GM23338 (cell line): ENCODE data around the gene CALML3. TPM values are rescaled to one million over a fixed set of nuclear protein-coding genes. Genes with fewer than 3 reads are reported as not detected.

ENCODE experiments used
- ATAC-seq: fragments of 200-7000 bp; cut with Tn5 transposase; 3 replicates; pipeline ENCODE4 v1.9.1; 2020
- DNase-seq: peaks from one replicate; pipeline ENCODE4 v3.0.0-alpha.2; 2015; ENCODE audit warnings: low spot score
- H2AFZ ChIP-seq: fragments of 200-600 bp; sonication (generic); 2 replicates; pipeline ENCODE4 v1.8.0; 2016; ENCODE audit warnings: antibody characterized with exemption, mild to moderate bottlenecking, moderate library complexity
- H3F3A ChIP-seq: fragments of 200-600 bp; sonication (generic); replicated peaks from 2 replicates; pipeline ENCODE4 v1.8.0; 2017; ENCODE audit warnings: antibody characterized with exemption, mixed run types, low read depth
- H3K27ac ChIP-seq: fragments of 200-600 bp; sonication (generic); 2 replicates; pipeline ENCODE4 v1.6.1; 2016; ENCODE audit warnings: low read depth
- H3K27me3 ChIP-seq: fragments of 200-600 bp; sonication (generic); 2 replicates; pipeline ENCODE4 v1.8.0; 2016; ENCODE audit warnings: mild to moderate bottlenecking, mixed run types, moderate library complexity; ENCODE audit not compliant: insufficient read depth
- H3K36me3 ChIP-seq: fragments of 200-600 bp; sonication (generic); 2 replicates; pipeline ENCODE4 v1.8.0; 2016; ENCODE audit warnings: mild to moderate bottlenecking; ENCODE audit not compliant: insufficient read depth
- H3K4me1 ChIP-seq: fragments of 200-600 bp; sonication (generic); 2 replicates; pipeline ENCODE4 v1.8.0; 2016; ENCODE audit warnings: mild to moderate bottlenecking, moderate library complexity; ENCODE audit not compliant: insufficient read depth
- H3K4me2 ChIP-seq: fragments of 200-600 bp; sonication (generic); 2 replicates; pipeline ENCODE4 v1.7.1; 2017; ENCODE audit warnings: mixed run types
- H3K4me3 ChIP-seq: fragments of 200-600 bp; sonication (generic); 2 replicates; pipeline ENCODE4 v1.6.1; 2016; ENCODE audit warnings: mixed run types
- H3K79me2 ChIP-seq: fragments of 200-600 bp; sonication (generic); replicated peaks from 2 replicates; pipeline ENCODE4 v1.8.0; 2017; ENCODE audit warnings: mild to moderate bottlenecking; ENCODE audit not compliant: insufficient read depth
- H3K9me2 ChIP-seq: fragments of 200-600 bp; sonication (generic); 2 replicates; pipeline ENCODE4 v1.8.0; 2017; ENCODE audit not compliant: insufficient read depth
- H4K20me1 ChIP-seq: fragments of 200-600 bp; sonication (generic); replicated peaks from 2 replicates; pipeline ENCODE4 v1.8.0; 2017; ENCODE audit warnings: mild to moderate bottlenecking; ENCODE audit not compliant: insufficient read depth
- H3K27ac Mint-ChIP-seq: 2 replicates; pipeline ENCODE4 v1.8.0; 2020; ENCODE audit warnings: inconsistent platforms, mild to moderate bottlenecking, moderate library complexity, mixed read lengths
- H3K27me3 Mint-ChIP-seq: 3 replicates; pipeline ENCODE4 v1.8.0; 2022; ENCODE audit warnings: low read depth, mild to moderate bottlenecking, moderate library complexity, mixed read lengths, inconsistent platforms; ENCODE audit not compliant: insufficient read depth, poor library complexity
- H3K36me3 Mint-ChIP-seq: 3 replicates; pipeline ENCODE4 v1.8.0; 2021; ENCODE audit warnings: low read depth, mild to moderate bottlenecking, inconsistent platforms, moderate library complexity, mixed read lengths
- H3K4me1 Mint-ChIP-seq: 3 replicates; pipeline ENCODE4 v1.8.0; 2020; ENCODE audit warnings: mild to moderate bottlenecking, inconsistent platforms, mixed read lengths
- H3K4me3 Mint-ChIP-seq: 3 replicates; pipeline ENCODE4 v1.8.0; 2021; ENCODE audit warnings: moderate library complexity, mild to moderate bottlenecking, inconsistent platforms, mixed read lengths
- H3K9me3 Mint-ChIP-seq: 3 replicates; pipeline ENCODE4 v1.8.0; 2020; ENCODE audit warnings: moderate library complexity, mild to moderate bottlenecking, inconsistent platforms, mixed read lengths
- CREB1 ChIP-seq: fragments of 250-450 bp; sonication (Bioruptor Pico); IDR thresholded peaks from 2 replicates; pipeline ENCODE4 v1.5.0; 2020; ENCODE audit warnings: low read depth, mild to moderate bottlenecking, moderate library complexity
- CTCF ChIP-seq, 2 experiments: fragments of 200-600 bp in 1 of 2; sonication (generic) in 1 of 2; conservative IDR thresholded peaks; 2 replicates each; pipeline versions ENCODE4 v1.5.1 to v1.6.1; 2016 to 2017; ENCODE audit warnings: antibody characterized with exemption in 2 of 2, low read depth in 2 of 2, mild to moderate bottlenecking in 2 of 2, moderate library complexity in 1 of 2
- EZH2phosphoT487 ChIP-seq: fragments of 200-600 bp; sonication (generic); IDR thresholded peaks from one replicate; pipeline ENCODE4 v1.8.1; 2018; ENCODE audit warnings: antibody characterized with exemption; ENCODE audit not compliant: unreplicated experiment
- STAT1 ChIP-seq: IDR thresholded peaks from one replicate; pipeline ENCODE4 v1.6.1; 2016; ENCODE audit warnings: antibody characterized with exemption; ENCODE audit not compliant: unreplicated experiment
- ZNF114 ChIP-seq: fragments of 250-450 bp; sonication (Bioruptor Pico); IDR thresholded peaks from 2 replicates; pipeline ENCODE4 v1.5.0; 2020; ENCODE audit warnings: mild to moderate bottlenecking, moderate library complexity
- ZNF462 ChIP-seq: fragments of 250-450 bp; sonication (Bioruptor Pico); IDR thresholded peaks from 2 replicates; pipeline ENCODE4 v1.5.0; 2020; ENCODE audit warnings: mild to moderate bottlenecking, moderate library complexity
- polyA plus RNA-seq: library from polyadenylated mRNA; unstranded; fragments of >200 nt; fragmentation: Nextera tagmentation; extraction: Ambion mirVana; gene quantifications from 2 replicates; pipeline ENCODE4 v1.2.1, GENCODE V29; 2016
- total RNA-seq: library from RNA; depleted of rRNA; stranded (reverse); fragments of >200 nt; shearing (Covaris generic); gene quantifications from 2 replicates; pipeline ENCODE4 v1.2.3, GENCODE V29; 2014

The CALML3 gene
- total and polyA plus RNA-seq, 2 experiments from 2014 or later = not detected

GRCh38 chr10:5509236-5509635, 15.5 kb upstream of the CALML3 start (continued):
- TF ChIP-seq CTCF (conservative IDR thresholded peaks at IDR 0.05; ENCODE audit: low read depth in 2 of 2) (no peak), STAT1 (no peak), EZH2phosphoT487 (no peak), ZNF462 (CRISPR knock-in tag) (no peak)

- TF ChIP-seq ZNF114 (CRISPR knock-in tag) = no peak
- no peak for TF ChIP-seq STAT1
- no peak for TF ChIP-seq CREB1
- no peak for TF ChIP-seq ZNF462 (CRISPR knock-in tag)
- DNase-seq (no peak), ATAC-seq (no peak)
- Mint-ChIP-seq H3K36me3 (no peaks in the 10 kb centered on the region), H3K9me3 (no peaks in the 10 kb centered on the region), H3K27ac (no peak overlapping the region), H3K4me1 (peaks cover 20% of the 10 kb centered on the region), H3K4me3 (no peak overlapping the region), H3K27me3 (peaks cover 5% of the 10 kb centered on the region)
- no peaks in the 10 kb centered on the region for H3K27me3 ChIP-seq
- H3K4me2 ChIP-seq = no peak overlapping the region
- no peaks in the 10 kb centered on the region for H3K36me3 ChIP-seq
- H3F3A ChIP-seq = no peaks in the 10 kb centered on the region
- H3K79me2 ChIP-seq = no peaks in the 10 kb centered on the region
- H4K20me1 ChIP-seq = no peaks in the 10 kb centered on the region
- H3K27ac ChIP-seq = no peak overlapping the region
- H3K9me2 ChIP-seq = no peaks in the 10 kb centered on the region
- peaks cover 6% of the 10 kb centered on the region; the same call in 1 of the 2 replicates for H3K4me1 ChIP-seq
- no peak overlapping the region for H2AFZ ChIP-seq
- H3K4me3 ChIP-seq = no peak overlapping the region
Measured at GRCh38 chr10:5509691-5510090, 15.1 kb upstream of the CALML3 start.
